Vagina (tissue), 2 donors: ENCODE measurements around the gene KCNMB4. TPM values are rescaled to one million over a fixed set of nuclear protein-coding genes. Genes with fewer than 3 reads are reported as not detected.
A peak's percentile ranks its signal among the peaks of the same experiment; 100 is the strongest.

Experiments used
- DNase-seq, 2 donors: peaks; one replicate each; pipeline ENCODE4 v3.0.0-alpha.2; 2017; ENCODE audit errors: extremely low spot score in 2 of 2
- H3K27ac ChIP-seq: fragments of 200-600 bp; sonication (generic); one replicate; pipeline ENCODE4 v1.5.1; 2019
- H3K27me3 ChIP-seq: fragments of 200-600 bp; sonication (generic); one replicate; pipeline ENCODE4 v1.5.1; 2019
- H3K36me3 ChIP-seq, 2 donors: fragments of 200-600 bp; sonication (generic); one replicate each; pipeline ENCODE4 v1.5.1; 2017 to 2019
- H3K4me1 ChIP-seq: fragments of 200-600 bp; sonication (generic); one replicate; pipeline ENCODE4 v1.5.1; 2019
- H3K4me3 ChIP-seq, 2 donors: fragments of 200-600 bp; sonication (generic); 1 replicate in 1 of 2; 2 replicates in 1 of 2; pipeline ENCODE4 v1.5.1; 2016 to 2019
- H3K9me3 ChIP-seq: fragments of 200-600 bp; sonication (generic); one replicate; pipeline ENCODE4 v1.5.1; 2019
- CTCF ChIP-seq, 3 experiments: fragments of 450-650 bp in 2 of 3; fragments of 200-600 bp in 1 of 3; sonication (generic) in 1 of 3; IDR thresholded peaks; one replicate each; pipeline ENCODE4 v1.5.1; 2017 to 2019; ENCODE audit warnings: antibody characterized with exemption in 3 of 3, mild to moderate bottlenecking in 2 of 3, moderate library complexity in 2 of 3
- POLR2A ChIP-seq, 2 donors: fragments of 450-650 bp; IDR thresholded peaks; one replicate each; pipeline ENCODE4 v1.6.1; 2017; ENCODE audit warnings: antibody characterized with exemption in 2 of 2, mild to moderate bottlenecking in 2 of 2, moderate library complexity in 2 of 2
- POLR2AphosphoS5 ChIP-seq, 2 donors: sonication (generic); formaldehyde crosslinking; IDR thresholded peaks; one replicate each; pipeline ENCODE4 v1.9.0; 2017; ENCODE audit warnings: antibody characterized with exemption in 2 of 2, mild to moderate bottlenecking in 2 of 2, low read depth in 1 of 2; ENCODE audit not compliant: insufficient read depth in 1 of 2
- intact Hi-C: fragments of 100-400 bp; cut with DNase I; formaldehyde crosslinking; loops from one replicate; pipeline ENCODE4 v1.15.1; 2023
- total RNA-seq: library from RNA; depleted of rRNA; stranded (reverse); fragments of >200 nt; gene quantifications from one replicate; pipeline ENCODE4 v1.2.3, GENCODE V29; 2016

KCNMB4 gene
- total RNA-seq = 2.7 TPM

GRCh38 chr12:70365648-70366518 is at the start of gene KCNMB4:
KCNMB4 (plus strand) TSS chr12:70366290; CDS start chr12:70366735, 445 bp downstream.
- no peaks in the 10 kb centered on the region for H3K36me3 ChIP-seq
- no peaks in the 10 kb centered on the region for H3K9me3 ChIP-seq
- intact Hi-C loops = no loop called here
- no peak for TF ChIP-seq POLR2AphosphoS5 (IDR thresholded peaks at IDR 0.05; ENCODE audit: insufficient read depth in 1 of 2, low read depth in 1 of 2)
- no peak for TF ChIP-seq CTCF (IDR thresholded peaks at IDR 0.05)
- TF ChIP-seq POLR2A (IDR thresholded peaks at IDR 0.05) = no peak
- peak within 1 kb of the TSS; percentile 10 for H3K27ac ChIP-seq
- H3K4me1 ChIP-seq = peaks cover 9% of the 10 kb centered on the region
- H3K4me3 ChIP-seq = peak within 1 kb of the TSS; percentile 66 to 78
- no peaks in the 10 kb centered on the region for H3K27me3 ChIP-seq
- DNase-seq = no peak

DNA sequence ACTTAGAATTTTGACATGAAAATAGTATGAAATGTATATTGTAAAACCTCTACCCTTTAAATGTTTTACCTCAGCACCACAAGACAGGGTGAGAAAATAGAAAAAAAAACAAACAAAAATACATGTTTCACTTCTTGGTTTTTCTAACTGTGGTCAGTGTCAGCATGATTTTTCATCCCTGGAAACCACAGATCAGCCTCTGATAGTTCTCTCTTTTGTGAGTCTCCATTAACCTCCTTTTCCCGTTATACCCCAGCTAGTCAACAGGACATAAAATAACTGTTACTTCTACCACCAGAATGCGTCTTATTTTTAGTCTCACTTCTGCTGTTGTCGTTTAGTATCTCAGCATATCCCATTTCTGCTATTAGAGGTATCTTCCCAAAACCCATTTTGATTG is 48.3 kb upstream of the KCNMB4 start:
- no peaks in the 10 kb centered on the region for H3K4me1 ChIP-seq
- no peak overlapping the region for H3K27ac ChIP-seq
- no peaks in the 10 kb centered on the region for H3K27me3 ChIP-seq
- TF ChIP-seq POLR2A (IDR thresholded peaks at IDR 0.05) (no peak), CTCF (IDR thresholded peaks at IDR 0.05) (no peak), POLR2AphosphoS5 (IDR thresholded peaks at IDR 0.05; ENCODE audit: insufficient read depth in 1 of 2, low read depth in 1 of 2) (no peak)
- DNase-seq = no peak
- H3K4me3 ChIP-seq = no peak overlapping the region
- H3K36me3 ChIP-seq = no peaks in the 10 kb centered on the region
- H3K9me3 ChIP-seq = no peaks in the 10 kb centered on the region
- intact Hi-C loops = no loop called here

GRCh38 chr12:70319605-70320004 is 46.5 kb upstream of the KCNMB4 start:
- Histone ChIP-seq H3K27me3 (no peaks in the 10 kb centered on the region), H3K9me3 (no peaks in the 10 kb centered on the region), H3K36me3 (no peaks in the 10 kb centered on the region), H3K4me1 (no peaks in the 10 kb centered on the region), H3K27ac (no peak overlapping the region), H3K4me3 (no peak overlapping the region)
- no peak for TF ChIP-seq POLR2AphosphoS5 (IDR thresholded peaks at IDR 0.05; ENCODE audit: insufficient read depth in 1 of 2, low read depth in 1 of 2)
- no peak for TF ChIP-seq CTCF (IDR thresholded peaks at IDR 0.05)
- TF ChIP-seq POLR2A (IDR thresholded peaks at IDR 0.05) = no peak
- intact Hi-C loops = no loop called here
- no peak for DNase-seq

DNA sequence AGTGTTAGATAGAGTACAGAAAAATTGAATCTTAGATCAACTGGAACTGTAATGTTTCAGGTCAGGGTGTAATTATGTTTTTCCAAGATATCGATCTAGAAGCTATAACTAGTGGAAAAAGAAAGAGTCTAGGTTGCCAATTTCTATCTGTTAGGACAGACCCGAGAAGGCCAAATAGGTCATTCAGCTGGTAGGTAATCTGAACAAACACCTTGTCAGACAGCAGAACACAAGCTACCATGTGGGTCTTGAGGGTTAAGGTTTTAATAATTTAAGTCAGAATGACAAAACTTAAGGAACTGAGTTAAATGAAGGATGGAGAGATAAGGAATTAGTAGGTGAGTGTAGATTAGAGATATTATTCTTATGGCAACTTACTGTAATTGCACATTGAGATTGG is 44.9 kb upstream of the KCNMB4 start:
- intact Hi-C loops = no loop called here
- H3K9me3 ChIP-seq = no peaks in the 10 kb centered on the region
- no peaks in the 10 kb centered on the region for H3K4me1 ChIP-seq
- no peaks in the 10 kb centered on the region for H3K36me3 ChIP-seq
- H3K27me3 ChIP-seq = no peaks in the 10 kb centered on the region
- no peak for DNase-seq
- H3K27ac ChIP-seq = no peak overlapping the region
- TF ChIP-seq POLR2A (IDR thresholded peaks at IDR 0.05) (no peak), CTCF (IDR thresholded peaks at IDR 0.05) (no peak)
- H3K4me3 ChIP-seq = no peak overlapping the region

DNA sequence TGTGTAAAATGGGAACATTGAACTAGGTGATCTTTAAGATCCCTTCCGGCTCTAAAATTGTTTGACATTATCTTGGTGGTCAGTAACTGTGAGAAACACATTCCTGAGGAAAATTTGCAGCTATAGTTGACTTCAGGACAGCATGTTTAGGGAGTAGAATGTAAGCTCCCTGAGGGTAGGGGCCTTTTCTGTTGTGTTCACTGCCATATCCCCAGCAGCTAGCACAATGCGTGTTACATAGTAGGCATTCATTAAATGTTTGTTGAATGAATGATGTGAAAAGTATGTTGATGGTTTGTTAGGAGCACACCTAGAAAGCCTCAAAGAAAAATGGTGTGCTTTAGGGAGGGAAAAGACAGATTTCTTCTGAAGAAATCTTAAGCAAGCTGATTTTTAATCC is 38.5 kb upstream of the KCNMB4 start:
- intact Hi-C loops = no loop called here
- Histone ChIP-seq H3K27ac (no peak overlapping the region), H3K4me3 (no peak overlapping the region), H3K27me3 (no peaks in the 10 kb centered on the region), H3K9me3 (no peaks in the 10 kb centered on the region), H3K4me1 (no peaks in the 10 kb centered on the region), H3K36me3 (no peaks in the 10 kb centered on the region)
- DNase-seq = no peak
- no peak for TF ChIP-seq CTCF (IDR thresholded peaks at IDR 0.05)
- no peak for TF ChIP-seq POLR2A (IDR thresholded peaks at IDR 0.05)
- no peak for TF ChIP-seq POLR2AphosphoS5 (IDR thresholded peaks at IDR 0.05; ENCODE audit: insufficient read depth in 1 of 2, low read depth in 1 of 2)
